Measurements from ENCODE around the gene RRP12.

DNA sequence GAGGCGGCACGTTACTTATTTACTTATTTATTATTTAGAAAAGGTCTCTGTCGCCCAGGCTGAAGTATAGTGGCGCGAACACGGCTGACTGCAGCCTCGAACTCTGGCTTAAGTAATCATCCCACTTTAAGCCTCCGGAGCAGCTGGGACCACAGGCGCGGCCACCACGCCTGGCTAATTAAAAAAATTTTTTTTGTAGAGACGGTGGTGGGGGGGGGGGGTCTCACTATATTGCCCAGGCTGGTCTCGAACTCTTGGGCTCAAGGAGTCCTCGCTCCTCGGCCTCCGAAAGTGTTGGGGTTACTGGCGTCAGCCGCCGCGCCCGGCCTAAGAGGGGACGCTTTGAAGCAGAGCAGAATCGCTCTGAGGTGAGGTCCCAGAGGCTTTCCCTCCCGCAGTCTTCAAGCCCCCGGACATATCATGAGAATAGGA, 65.9 kb downstream of the RRP12 start:
- no peak for TF ChIP-seq SMC3 (conservative IDR thresholded peaks at IDR 0.05; ENCODE audit: poor library complexity)
- TF ChIP-seq, protein P1, sequence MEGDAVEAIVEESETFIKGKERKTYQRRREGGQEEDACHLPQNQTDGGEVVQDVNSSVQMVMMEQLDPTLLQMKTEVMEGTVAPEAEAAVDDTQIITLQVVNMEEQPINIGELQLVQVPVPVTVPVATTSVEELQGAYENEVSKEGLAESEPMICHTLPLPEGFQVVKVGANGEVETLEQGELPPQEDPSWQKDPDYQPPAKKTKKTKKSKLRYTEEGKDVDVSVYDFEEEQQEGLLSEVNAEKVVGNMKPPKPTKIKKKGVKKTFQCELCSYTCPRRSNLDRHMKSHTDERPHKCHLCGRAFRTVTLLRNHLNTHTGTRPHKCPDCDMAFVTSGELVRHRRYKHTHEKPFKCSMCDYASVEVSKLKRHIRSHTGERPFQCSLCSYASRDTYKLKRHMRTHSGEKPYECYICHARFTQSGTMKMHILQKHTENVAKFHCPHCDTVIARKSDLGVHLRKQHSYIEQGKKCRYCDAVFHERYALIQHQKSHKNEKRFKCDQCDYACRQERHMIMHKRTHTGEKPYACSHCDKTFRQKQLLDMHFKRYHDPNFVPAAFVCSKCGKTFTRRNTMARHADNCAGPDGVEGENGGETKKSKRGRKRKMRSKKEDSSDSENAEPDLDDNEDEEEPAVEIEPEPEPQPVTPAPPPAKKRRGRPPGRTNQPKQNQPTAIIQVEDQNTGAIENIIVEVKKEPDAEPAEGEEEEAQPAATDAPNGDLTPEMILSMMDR (IDR thresholded peaks at IDR 0.05; ENCODE audit: poor library complexity, severe bottlenecking) = no peak
- no peak for TF ChIP-seq RAD21 (conservative IDR thresholded peaks at IDR 0.05)
- TF ChIP-seq, protein P2, sequence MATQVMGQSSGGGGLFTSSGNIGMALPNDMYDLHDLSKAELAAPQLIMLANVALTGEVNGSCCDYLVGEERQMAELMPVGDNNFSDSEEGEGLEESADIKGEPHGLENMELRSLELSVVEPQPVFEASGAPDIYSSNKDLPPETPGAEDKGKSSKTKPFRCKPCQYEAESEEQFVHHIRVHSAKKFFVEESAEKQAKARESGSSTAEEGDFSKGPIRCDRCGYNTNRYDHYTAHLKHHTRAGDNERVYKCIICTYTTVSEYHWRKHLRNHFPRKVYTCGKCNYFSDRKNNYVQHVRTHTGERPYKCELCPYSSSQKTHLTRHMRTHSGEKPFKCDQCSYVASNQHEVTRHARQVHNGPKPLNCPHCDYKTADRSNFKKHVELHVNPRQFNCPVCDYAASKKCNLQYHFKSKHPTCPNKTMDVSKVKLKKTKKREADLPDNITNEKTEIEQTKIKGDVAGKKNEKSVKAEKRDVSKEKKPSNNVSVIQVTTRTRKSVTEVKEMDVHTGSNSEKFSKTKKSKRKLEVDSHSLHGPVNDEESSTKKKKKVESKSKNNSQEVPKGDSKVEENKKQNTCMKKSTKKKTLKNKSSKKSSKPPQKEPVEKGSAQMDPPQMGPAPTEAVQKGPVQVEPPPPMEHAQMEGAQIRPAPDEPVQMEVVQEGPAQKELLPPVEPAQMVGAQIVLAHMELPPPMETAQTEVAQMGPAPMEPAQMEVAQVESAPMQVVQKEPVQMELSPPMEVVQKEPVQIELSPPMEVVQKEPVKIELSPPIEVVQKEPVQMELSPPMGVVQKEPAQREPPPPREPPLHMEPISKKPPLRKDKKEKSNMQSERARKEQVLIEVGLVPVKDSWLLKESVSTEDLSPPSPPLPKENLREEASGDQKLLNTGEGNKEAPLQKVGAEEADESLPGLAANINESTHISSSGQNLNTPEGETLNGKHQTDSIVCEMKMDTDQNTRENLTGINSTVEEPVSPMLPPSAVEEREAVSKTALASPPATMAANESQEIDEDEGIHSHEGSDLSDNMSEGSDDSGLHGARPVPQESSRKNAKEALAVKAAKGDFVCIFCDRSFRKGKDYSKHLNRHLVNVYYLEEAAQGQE (IDR thresholded peaks at IDR 0.05; ENCODE audit: borderline replicate concordance) = no peak
- no peak for TF ChIP-seq EP300 (conservative IDR thresholded peaks at IDR 0.05; ENCODE audit: poor library complexity, severe bottlenecking)
- TF ChIP-seq POLR2AphosphoS5 (IDR thresholded peaks at IDR 0.05) = no peak
- TF ChIP-seq EZH2 (IDR thresholded peaks at IDR 0.05; ENCODE audit: borderline replicate concordance, insufficient read depth, low read length, poor library complexity, severe bottlenecking) = no peak
- TF ChIP-seq TAF1 (IDR thresholded peaks at IDR 0.05; ENCODE audit: low read depth) = no peak

All from neural cell (in vitro differentiated cells).